LNCAP (cell line): ENCODE measurements around the gene TTC28.

Source experiments
- CTCF ChIP-seq: fragments of 450-650 bp; IDR thresholded peaks from 2 replicates; pipeline ENCODE4 v1.5.1; 2017; ENCODE audit warnings: mild to moderate bottlenecking

The TTC28 gene

GRCh38 chr22:28174509-28174908, 505.1 kb downstream of the TTC28 start:
- TF ChIP-seq CTCF = no peak

DNA sequence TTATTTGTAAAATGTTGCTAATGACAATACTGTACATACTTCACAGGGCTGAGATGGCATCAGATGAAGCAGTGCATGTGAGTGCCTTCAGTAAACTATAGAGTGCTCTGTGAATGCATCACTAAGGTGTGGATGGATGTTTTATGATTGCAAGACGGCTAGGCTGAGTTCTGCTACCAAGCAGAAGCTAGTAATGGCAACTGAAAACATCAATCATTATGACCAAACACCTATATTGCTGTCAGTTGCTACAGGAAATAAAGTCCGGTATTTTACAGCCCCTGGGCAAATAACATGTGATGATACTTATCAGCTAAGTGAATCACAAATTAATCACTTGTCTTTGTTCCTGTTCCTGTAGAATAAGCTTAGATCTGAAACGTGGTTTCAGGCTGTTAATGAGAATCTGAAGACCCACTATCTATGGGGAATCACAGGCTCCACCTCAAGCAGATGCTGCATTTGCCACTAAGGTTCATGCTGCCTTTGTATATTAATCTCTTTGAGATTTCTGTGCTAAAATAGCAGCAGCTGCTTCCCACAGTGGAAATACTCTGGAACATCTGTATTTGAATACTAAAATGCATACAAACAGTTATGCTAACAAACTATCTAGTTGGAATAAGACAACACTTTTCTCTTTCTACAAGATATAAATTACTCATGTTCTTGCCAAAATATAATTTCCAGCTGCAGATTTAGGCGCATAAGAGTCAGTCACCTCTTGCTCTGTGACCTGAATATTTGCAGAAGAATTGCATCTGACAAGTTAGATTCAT, 506.6 kb downstream of the TTC28 start:
- TF ChIP-seq CTCF = no peak

- no peak for TF ChIP-seq CTCF
Observed at GRCh38 chr22:28171712-28172111, 507.9 kb downstream of the TTC28 start.

- no peak for TF ChIP-seq CTCF
Observed at GRCh38 chr22:28171115-28171514, 508.5 kb downstream of the TTC28 start.

GRCh38 chr22:28155808-28156207, 523.8 kb downstream of the TTC28 start:
- TF ChIP-seq CTCF = no peak

GRCh38 chr22:28154861-28155260, 524.8 kb downstream of the TTC28 start:
- no peak for TF ChIP-seq CTCF

DNA sequence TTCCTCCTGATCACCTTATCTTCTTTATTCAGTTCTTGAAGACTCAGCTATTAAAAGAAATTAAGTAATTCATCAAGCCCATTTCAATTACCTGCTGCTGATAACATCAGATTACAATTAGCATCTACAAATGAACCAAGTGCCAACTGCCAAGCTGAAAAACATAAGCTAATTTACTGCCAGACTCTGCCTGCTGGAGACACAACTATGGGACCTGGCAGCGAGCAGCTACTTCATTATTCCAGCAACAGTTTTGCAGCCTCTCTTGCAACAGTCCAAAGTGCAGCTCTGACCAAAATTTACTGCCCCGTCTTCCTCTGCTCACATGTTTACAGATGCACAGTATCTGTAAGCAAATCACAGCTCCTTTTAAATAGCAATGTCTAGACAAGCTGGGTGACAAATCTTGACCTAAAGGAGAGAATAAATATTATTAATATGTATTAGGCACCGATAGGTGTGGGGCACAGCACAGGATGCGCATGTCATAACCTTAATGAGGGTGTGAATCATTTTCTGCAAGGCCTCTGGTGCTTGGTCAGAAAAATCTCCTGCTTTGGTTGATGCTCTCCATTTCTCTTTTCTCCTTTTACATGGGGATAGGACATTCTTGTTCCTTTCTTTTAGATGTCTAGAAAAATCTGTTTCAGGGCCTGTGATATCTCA, 528.4 kb downstream of the TTC28 start:
- TF ChIP-seq CTCF = no peak
